ENCODE measurements around the gene NIF3L1. TPM values are rescaled to one million over a fixed set of nuclear protein-coding genes. Genes with fewer than 3 reads are reported as not detected.

NIF3L1 gene
- total and polyA plus RNA-seq, 2 of the 13 experiments (the other 11 are each of a cell fraction or from before 2014, with no cell fraction given): 67.9 to 75.2 TPM

GRCh38 chr2:200888704-200889625, at the start of gene NIF3L1, which contains the start of gene PPIL3 (continued):
- TF ChIP-seq, protein P1, sequence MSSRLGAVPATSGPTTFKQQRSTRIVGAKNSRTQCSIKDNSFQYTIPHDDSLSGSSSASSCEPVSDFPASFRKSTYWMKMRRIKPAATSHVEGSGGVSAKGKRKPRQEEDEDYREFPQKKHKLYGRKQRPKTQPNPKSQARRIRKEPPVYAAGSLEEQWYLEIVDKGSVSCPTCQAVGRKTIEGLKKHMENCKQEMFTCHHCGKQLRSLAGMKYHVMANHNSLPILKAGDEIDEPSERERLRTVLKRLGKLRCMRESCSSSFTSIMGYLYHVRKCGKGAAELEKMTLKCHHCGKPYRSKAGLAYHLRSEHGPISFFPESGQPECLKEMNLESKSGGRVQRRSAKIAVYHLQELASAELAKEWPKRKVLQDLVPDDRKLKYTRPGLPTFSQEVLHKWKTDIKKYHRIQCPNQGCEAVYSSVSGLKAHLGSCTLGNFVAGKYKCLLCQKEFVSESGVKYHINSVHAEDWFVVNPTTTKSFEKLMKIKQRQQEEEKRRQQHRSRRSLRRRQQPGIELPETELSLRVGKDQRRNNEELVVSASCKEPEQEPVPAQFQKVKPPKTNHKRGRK (CRISPR knock-in tag; IDR thresholded peaks at IDR 0.05): no peak; the same call in 1 of the 2 replicates
- TF ChIP-seq SMARCE1 (IDR thresholded peaks at IDR 0.05; ENCODE audit: borderline replicate concordance) (no peak), MATR3 (CRISPR knock-in tag; IDR thresholded peaks at IDR 0.05) (no peak), ZNF280B (CRISPR knock-in tag; IDR thresholded peaks at IDR 0.05; ENCODE audit: borderline replicate concordance) (no peak), PAWR (CRISPR knock-in tag; IDR thresholded peaks at IDR 0.05; ENCODE audit: borderline replicate concordance) (no peak), CENPT (CRISPR knock-in tag; IDR thresholded peaks at IDR 0.05; ENCODE audit: low read depth) (peak; percentile 86; the same call in 1 of the 2 replicates), ZNF225 (CRISPR knock-in tag; IDR thresholded peaks at IDR 0.05) (no peak), MTF2 (CRISPR knock-in tag; IDR thresholded peaks at IDR 0.05; ENCODE audit: borderline replicate concordance) (no peak), ZNF451 (CRISPR knock-in tag; IDR thresholded peaks at IDR 0.05) (peak; percentile 64; the same call in 1 of the 2 replicates), ZNF670 (CRISPR knock-in tag; IDR thresholded peaks at IDR 0.05; ENCODE audit: borderline replicate concordance) (peak; percentile 72), MXD3 (CRISPR knock-in tag; IDR thresholded peaks at IDR 0.05) (no peak; the same call in none of the 2 replicates), ZBED4 (CRISPR knock-in tag; IDR thresholded peaks at IDR 0.05; ENCODE audit: borderline replicate concordance) (peak; percentile 69; the same call in 1 of the 2 replicates), KAT7 (CRISPR knock-in tag; IDR thresholded peaks at IDR 0.05; ENCODE audit: borderline replicate concordance) (peak; percentile 13), TBX3 (IDR thresholded peaks at IDR 0.05; ENCODE audit: borderline replicate concordance) (no peak), MAFK (conservative IDR thresholded peaks at IDR 0.05 in 1 of 2, IDR thresholded peaks at IDR 0.05 in 1 of 2; ENCODE audit: low read length in 2 of 2) (no peak), MTA3 (CRISPR knock-in tag; IDR thresholded peaks at IDR 0.05) (no peak), ZNF674 (CRISPR knock-in tag; IDR thresholded peaks at IDR 0.05; ENCODE audit: low read depth) (no peak), ZNF563 (CRISPR knock-in tag; IDR thresholded peaks at IDR 0.05) (0 out of 2 replicates have a peak, but pooled peaks have one; percentile 63)
- TF ChIP-seq, protein P2, sequence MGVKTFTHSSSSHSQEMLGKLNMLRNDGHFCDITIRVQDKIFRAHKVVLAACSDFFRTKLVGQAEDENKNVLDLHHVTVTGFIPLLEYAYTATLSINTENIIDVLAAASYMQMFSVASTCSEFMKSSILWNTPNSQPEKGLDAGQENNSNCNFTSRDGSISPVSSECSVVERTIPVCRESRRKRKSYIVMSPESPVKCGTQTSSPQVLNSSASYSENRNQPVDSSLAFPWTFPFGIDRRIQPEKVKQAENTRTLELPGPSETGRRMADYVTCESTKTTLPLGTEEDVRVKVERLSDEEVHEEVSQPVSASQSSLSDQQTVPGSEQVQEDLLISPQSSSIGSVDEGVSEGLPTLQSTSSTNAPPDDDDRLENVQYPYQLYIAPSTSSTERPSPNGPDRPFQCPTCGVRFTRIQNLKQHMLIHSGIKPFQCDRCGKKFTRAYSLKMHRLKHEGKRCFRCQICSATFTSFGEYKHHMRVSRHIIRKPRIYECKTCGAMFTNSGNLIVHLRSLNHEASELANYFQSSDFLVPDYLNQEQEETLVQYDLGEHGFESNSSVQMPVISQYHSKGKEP (CRISPR knock-in tag; IDR thresholded peaks at IDR 0.05): 0 out of 2 replicates have a peak, but pooled peaks have one; percentile 70
